Measurements from ENCODE around the gene SULT1A3. TPM values are rescaled to one million over a fixed set of nuclear protein-coding genes. Genes with fewer than 3 reads are reported as not detected.
"Not testable (repeated sequence)": the region's sequence is repeated elsewhere in the genome, so short reads cannot be mapped to it uniquely, and the experiment has no call there.

SULT1A3 gene
- total RNA-seq, 1 donor: 6.2 TPM

DNA sequence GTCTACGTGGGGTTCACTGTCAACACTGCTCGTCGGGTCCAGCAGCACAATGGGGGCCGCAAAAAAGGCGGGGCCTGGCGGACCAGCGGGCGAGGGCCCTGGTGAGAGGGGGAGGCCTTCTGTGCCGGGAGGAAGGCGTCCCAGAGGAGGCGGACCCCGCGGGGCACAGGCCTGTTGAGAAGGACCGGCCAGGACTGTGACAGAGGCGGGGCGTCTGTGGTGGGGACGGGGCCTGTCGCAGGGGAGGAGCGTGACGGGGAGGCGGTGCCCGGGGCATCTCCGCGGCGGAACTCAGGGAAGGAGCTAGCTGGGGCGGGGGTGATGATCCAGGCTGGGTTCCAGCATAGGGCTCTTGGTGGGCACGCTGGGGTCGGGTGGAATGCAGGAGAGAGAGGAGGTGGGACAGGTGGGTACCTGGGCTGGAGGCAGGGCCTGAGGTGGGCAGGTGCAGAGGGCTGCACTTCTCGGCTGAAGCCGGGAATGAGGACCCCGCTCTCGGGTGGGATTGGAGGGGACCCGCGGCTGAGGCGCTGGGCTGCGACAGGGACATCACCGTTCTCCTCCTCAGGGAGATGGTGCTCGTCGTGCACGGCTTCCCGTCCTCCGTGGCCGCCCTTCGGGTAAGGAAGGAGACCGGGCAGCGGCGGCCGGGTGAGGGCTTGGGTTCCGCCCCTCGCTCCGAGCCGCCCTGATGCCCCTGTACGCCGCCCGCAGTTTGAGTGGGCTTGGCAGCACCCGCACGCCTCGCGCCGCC, 4.7 kb upstream of the SULT1A3 start:
- H3K36me3 ChIP-seq (ENCODE audit: insufficient read depth, low read length); H3K79me2 ChIP-seq (ENCODE audit: insufficient read depth, low read length); H2AFZ ChIP-seq (ENCODE audit: low read length); H3K9me3 ChIP-seq (ENCODE audit: low read depth, low read length); H3K4me1 ChIP-seq (ENCODE audit: insufficient read depth, low read length); H4K20me1 ChIP-seq (ENCODE audit: insufficient read depth, low read length); DNase-seq (ENCODE audit: insufficient read length, low spot score, missing footprints); H3K27ac ChIP-seq (ENCODE audit: low read depth, low read length); H3K27me3 ChIP-seq (ENCODE audit: insufficient read depth, low read length): not testable (repeated sequence)
- Histone ChIP-seq H3K4me3 (ENCODE audit: insufficient read depth, low read length) (peak overlapping the region; percentile 62), H3K4me2 (ENCODE audit: insufficient read depth, low read length) (peak overlapping the region; percentile 57)

DNA sequence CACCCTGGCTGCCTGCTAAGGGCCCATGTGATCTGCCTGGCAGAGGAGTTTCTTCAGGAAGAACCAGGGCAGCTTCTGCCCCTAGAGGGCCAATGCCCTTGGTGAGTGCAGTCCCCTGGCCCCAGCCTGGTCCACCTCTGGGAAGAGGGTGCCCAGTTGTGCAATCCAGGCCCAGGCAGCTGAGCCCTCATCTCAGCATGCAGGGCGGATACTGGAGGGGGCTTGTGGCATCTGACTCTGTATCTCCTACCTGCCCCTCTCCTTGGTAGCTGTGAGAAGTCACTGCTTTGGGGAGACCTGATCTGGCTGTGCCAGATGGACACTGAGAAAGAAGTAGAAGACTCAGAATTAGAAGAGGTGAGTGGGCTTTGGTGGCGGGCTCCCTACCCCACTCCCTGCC, 2.1 kb upstream of the SULT1A3 start:
- H3K4me3 ChIP-seq (ENCODE audit: insufficient read depth, low read length); H2AFZ ChIP-seq (ENCODE audit: low read length); H3K79me2 ChIP-seq (ENCODE audit: insufficient read depth, low read length); H3K9me3 ChIP-seq (ENCODE audit: low read depth, low read length); H3K4me2 ChIP-seq (ENCODE audit: insufficient read depth, low read length); H3K27ac ChIP-seq (ENCODE audit: low read depth, low read length); H3K4me1 ChIP-seq (ENCODE audit: insufficient read depth, low read length); H4K20me1 ChIP-seq (ENCODE audit: insufficient read depth, low read length); H3K36me3 ChIP-seq (ENCODE audit: insufficient read depth, low read length); H3K27me3 ChIP-seq (ENCODE audit: insufficient read depth, low read length); DNase-seq (ENCODE audit: insufficient read length, low spot score, missing footprints): not testable (repeated sequence)

DNA sequence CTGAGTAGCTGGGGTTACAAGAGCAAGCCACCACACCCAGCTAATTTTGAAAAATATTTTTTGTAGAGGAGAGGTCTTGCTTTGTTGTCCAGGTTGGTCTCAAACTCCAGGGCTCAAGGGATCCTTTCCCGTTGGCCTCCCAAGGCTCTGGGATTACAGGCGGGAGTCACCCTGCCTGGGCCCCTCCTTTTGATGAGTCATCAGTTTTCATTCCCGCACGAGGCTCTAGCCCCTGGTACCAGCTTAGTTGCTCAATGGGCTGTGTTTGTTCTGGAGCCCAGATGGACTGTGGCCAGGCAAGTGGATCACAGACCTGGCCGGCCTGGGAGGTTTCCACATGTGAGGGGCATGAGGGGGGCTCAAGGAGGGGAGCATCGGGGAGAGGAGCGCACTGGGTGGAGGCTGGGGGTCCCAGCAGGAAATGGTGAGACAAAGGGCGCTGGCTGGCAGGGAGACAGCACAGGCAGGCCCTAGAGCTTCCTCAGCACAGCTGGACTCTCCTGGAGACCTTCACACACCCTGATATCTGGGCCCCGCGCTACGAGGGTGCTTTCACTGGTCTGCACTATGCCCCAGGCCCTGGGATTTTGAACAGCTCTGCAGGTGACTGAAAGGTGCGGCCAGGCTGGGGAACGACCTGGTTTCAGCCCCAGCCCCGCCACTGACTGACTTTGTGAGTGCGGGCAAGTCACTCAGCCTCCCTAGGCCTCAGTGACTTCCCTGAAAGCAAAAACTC, 721 bp downstream of the SULT1A3 start:
- H3K4me3 ChIP-seq (ENCODE audit: insufficient read depth, low read length); H3K79me2 ChIP-seq (ENCODE audit: insufficient read depth, low read length); H3K36me3 ChIP-seq (ENCODE audit: insufficient read depth, low read length); H3K4me1 ChIP-seq (ENCODE audit: insufficient read depth, low read length); H3K4me2 ChIP-seq (ENCODE audit: insufficient read depth, low read length); H2AFZ ChIP-seq (ENCODE audit: low read length); H3K27me3 ChIP-seq (ENCODE audit: insufficient read depth, low read length); H3K27ac ChIP-seq (ENCODE audit: low read depth, low read length); DNase-seq (ENCODE audit: insufficient read length, low spot score, missing footprints); H4K20me1 ChIP-seq (ENCODE audit: insufficient read depth, low read length); H3K9me3 ChIP-seq (ENCODE audit: low read depth, low read length): not testable (repeated sequence)

DNA sequence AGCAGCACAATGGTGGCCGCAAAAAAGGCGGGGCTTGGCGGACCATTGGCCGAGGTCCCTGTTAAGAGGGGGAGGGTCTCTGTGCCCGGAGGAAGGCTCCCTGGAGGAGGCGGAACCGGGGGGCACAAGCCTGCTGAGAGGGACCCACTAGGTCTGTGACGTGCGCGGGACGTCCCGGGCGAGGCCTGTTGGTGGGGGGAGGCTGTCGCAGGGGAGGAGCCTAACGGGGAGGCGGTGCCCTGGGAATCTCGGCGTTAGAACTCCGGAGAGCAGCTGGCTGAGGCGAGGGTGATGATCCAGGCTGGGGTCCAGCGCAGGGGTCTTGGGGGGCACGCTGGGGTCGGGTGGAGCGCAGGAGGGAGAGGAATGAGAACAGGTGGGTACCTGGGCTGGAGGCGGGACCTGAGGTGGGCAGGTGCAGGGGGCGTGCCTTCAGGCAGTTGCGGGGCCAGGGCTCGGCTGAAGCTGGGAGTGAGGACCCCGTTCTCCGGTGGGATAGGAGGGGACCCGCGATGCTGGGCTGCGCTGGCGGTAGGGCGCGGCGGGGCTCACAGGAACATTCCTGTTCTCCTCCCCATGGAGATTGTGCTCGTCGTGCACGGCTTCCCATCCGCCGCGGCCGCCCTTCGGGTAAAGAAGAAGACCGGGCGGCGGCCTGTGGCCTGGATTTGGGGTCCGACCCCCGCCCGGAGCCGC, 6.6 kb downstream of the SULT1A3 start:
- H3K27me3 ChIP-seq (ENCODE audit: insufficient read depth, low read length); H3K27ac ChIP-seq (ENCODE audit: low read depth, low read length); H3K4me1 ChIP-seq (ENCODE audit: insufficient read depth, low read length); H3K9me3 ChIP-seq (ENCODE audit: low read depth, low read length); H3K79me2 ChIP-seq (ENCODE audit: insufficient read depth, low read length); H2AFZ ChIP-seq (ENCODE audit: low read length); H4K20me1 ChIP-seq (ENCODE audit: insufficient read depth, low read length); H3K36me3 ChIP-seq (ENCODE audit: insufficient read depth, low read length); H3K4me2 ChIP-seq (ENCODE audit: insufficient read depth, low read length); DNase-seq (ENCODE audit: insufficient read length, low spot score, missing footprints): not testable (repeated sequence)
- peak overlapping the region; percentile 65 for H3K4me3 ChIP-seq (ENCODE audit: insufficient read depth, low read length)

DNA sequence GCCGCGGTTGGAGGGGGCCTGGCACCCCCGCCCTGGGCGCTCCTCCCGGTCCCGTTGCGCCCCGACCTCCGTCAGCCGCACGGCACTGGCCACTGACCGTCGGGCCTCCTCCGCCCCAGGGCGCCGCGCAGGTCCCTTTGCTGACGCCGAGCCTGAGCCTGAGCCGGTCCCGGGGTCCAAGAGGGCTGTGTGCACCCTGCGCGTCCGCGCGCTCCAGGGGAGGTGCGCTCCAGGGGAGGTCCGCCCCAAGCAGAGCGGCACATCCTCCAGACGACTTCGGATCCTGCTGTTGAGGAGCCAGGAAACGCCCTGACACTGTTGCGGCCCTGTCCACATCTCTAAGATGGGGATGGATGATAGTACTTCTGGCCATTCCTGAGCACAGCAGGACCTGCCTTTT, 7.2 kb downstream of the SULT1A3 start:
- not testable (repeated sequence) for H2AFZ ChIP-seq (ENCODE audit: low read length); H3K9me3 ChIP-seq (ENCODE audit: low read depth, low read length); H4K20me1 ChIP-seq (ENCODE audit: insufficient read depth, low read length); H3K27me3 ChIP-seq (ENCODE audit: insufficient read depth, low read length); H3K79me2 ChIP-seq (ENCODE audit: insufficient read depth, low read length); DNase-seq (ENCODE audit: insufficient read length, low spot score, missing footprints); H3K4me1 ChIP-seq (ENCODE audit: insufficient read depth, low read length); H3K4me2 ChIP-seq (ENCODE audit: insufficient read depth, low read length); H3K36me3 ChIP-seq (ENCODE audit: insufficient read depth, low read length); H3K27ac ChIP-seq (ENCODE audit: low read depth, low read length)
- peak overlapping the region; percentile 65 for H3K4me3 ChIP-seq (ENCODE audit: insufficient read depth, low read length)

DNA sequence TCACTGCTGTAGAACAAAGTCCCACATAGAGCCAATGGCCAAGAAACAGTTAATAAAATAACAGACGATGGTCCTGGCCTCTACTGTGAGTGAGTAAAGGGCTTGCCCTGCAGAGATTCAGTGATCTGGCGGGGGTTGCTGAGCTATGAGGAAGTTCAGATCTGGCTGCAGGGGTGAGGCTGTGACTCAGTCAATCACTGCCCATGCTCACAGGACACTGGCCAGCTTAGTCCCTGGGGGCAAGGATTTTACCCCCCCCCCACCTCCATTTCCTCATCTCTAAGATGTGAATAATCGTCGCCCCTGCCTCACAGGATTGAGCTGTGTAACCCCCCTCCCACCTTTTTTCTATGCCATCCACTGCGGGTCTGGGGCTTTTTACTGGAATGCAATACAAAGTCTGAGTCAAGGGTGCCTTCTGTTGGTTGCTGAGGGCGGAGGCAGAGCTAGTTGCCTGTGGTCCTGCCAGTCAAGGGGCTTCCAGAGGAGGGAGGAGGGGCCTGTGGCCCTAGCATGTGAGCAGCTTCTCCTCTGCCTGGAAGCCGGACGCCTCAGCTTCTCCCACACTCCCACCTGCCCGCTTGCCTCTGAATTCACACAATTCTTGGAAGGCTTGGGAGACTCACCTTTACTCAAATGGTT, 8.1 kb downstream of the SULT1A3 start:
- H3K27ac ChIP-seq (ENCODE audit: low read depth, low read length); H3K4me1 ChIP-seq (ENCODE audit: insufficient read depth, low read length); H3K79me2 ChIP-seq (ENCODE audit: insufficient read depth, low read length); DNase-seq (ENCODE audit: insufficient read length, low spot score, missing footprints); H3K4me2 ChIP-seq (ENCODE audit: insufficient read depth, low read length); H4K20me1 ChIP-seq (ENCODE audit: insufficient read depth, low read length); H2AFZ ChIP-seq (ENCODE audit: low read length); H3K27me3 ChIP-seq (ENCODE audit: insufficient read depth, low read length); H3K4me3 ChIP-seq (ENCODE audit: insufficient read depth, low read length); H3K36me3 ChIP-seq (ENCODE audit: insufficient read depth, low read length); H3K9me3 ChIP-seq (ENCODE audit: low read depth, low read length): not testable (repeated sequence)

DNA sequence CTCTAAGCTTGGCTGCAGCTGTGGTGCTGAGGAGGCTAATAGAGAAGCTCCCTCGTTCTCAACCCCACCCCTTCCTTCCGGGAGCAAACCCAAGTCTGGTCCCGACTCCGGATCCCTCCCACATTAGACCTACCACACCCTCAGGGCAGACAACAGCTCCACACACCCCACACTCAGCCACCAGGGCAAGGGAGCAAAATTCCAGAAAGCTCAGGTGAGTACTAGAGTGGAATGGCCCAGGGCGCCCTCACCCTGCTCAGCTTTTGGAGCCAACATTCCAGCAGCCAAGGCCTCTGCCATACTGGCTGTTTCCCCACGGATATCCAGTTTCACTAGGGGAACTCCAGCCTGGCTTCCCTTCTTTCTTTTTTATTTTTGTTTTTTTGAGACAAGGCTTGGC, 10.0 kb downstream of the SULT1A3 start:
- H3K36me3 ChIP-seq (ENCODE audit: insufficient read depth, low read length); H3K27ac ChIP-seq (ENCODE audit: low read depth, low read length); H2AFZ ChIP-seq (ENCODE audit: low read length); H3K27me3 ChIP-seq (ENCODE audit: insufficient read depth, low read length); H3K9me3 ChIP-seq (ENCODE audit: low read depth, low read length); H3K4me1 ChIP-seq (ENCODE audit: insufficient read depth, low read length); H3K79me2 ChIP-seq (ENCODE audit: insufficient read depth, low read length); H3K4me2 ChIP-seq (ENCODE audit: insufficient read depth, low read length); DNase-seq (ENCODE audit: insufficient read length, low spot score, missing footprints); H3K4me3 ChIP-seq (ENCODE audit: insufficient read depth, low read length); H4K20me1 ChIP-seq (ENCODE audit: insufficient read depth, low read length): not testable (repeated sequence)

DNA sequence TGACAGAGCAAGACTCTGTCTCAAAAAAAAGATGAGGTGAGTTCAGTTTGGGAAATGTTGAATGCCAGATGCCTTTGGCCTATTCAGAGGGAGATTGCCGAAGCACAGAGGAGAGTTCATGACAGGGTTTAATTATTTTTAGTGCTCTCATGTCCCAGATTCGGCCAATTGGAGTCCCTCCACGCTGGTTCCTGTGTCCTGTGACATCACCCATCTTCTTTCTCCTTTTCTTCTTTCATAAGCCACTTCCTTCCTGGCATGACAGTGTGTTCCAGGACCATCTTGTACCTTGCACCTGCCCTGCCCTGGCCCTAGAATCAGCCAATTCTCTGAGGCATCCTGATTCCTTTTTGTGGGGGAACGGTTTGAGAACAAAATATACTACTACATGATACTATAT, 12.4 kb downstream of the SULT1A3 start:
- H3K4me1 ChIP-seq (ENCODE audit: insufficient read depth, low read length); H3K36me3 ChIP-seq (ENCODE audit: insufficient read depth, low read length); H4K20me1 ChIP-seq (ENCODE audit: insufficient read depth, low read length); H3K27ac ChIP-seq (ENCODE audit: low read depth, low read length); DNase-seq (ENCODE audit: insufficient read length, low spot score, missing footprints); H3K4me2 ChIP-seq (ENCODE audit: insufficient read depth, low read length); H3K9me3 ChIP-seq (ENCODE audit: low read depth, low read length); H3K79me2 ChIP-seq (ENCODE audit: insufficient read depth, low read length); H3K27me3 ChIP-seq (ENCODE audit: insufficient read depth, low read length); H3K4me3 ChIP-seq (ENCODE audit: insufficient read depth, low read length); H2AFZ ChIP-seq (ENCODE audit: low read length): not testable (repeated sequence)

Measured in osteoblast (primary cell).